Vagina (tissue), 2 donors: ENCODE data around the gene ZNF516.

Experiments used
- CTCF ChIP-seq, 3 experiments: fragments of 450-650 bp in 2 of 3; fragments of 200-600 bp in 1 of 3; sonication (generic) in 1 of 3; IDR thresholded peaks; one replicate each; pipeline ENCODE4 v1.5.1; 2017 to 2019; ENCODE audit warnings: antibody characterized with exemption in 3 of 3, mild to moderate bottlenecking in 2 of 3, moderate library complexity in 2 of 3
- POLR2A ChIP-seq, 2 donors: fragments of 450-650 bp; IDR thresholded peaks; one replicate each; pipeline ENCODE4 v1.6.1; 2017; ENCODE audit warnings: antibody characterized with exemption in 2 of 2, mild to moderate bottlenecking in 2 of 2, moderate library complexity in 2 of 2
- POLR2AphosphoS5 ChIP-seq, 2 donors: sonication (generic); formaldehyde crosslinking; IDR thresholded peaks; one replicate each; pipeline ENCODE4 v1.9.0; 2017; ENCODE audit warnings: antibody characterized with exemption in 2 of 2, mild to moderate bottlenecking in 2 of 2, low read depth in 1 of 2; ENCODE audit not compliant: insufficient read depth in 1 of 2

- TF ChIP-seq POLR2A (IDR thresholded peaks at IDR 0.05) (no peak), CTCF (IDR thresholded peaks at IDR 0.05) (no peak), POLR2AphosphoS5 (IDR thresholded peaks at IDR 0.05; ENCODE audit: insufficient read depth in 1 of 2, low read depth in 1 of 2) (no peak)
Measured at GRCh38 chr18:76410660-76411417, 84.2 kb downstream of the ZNF516 start.
